GM12878 (cell line): ENCODE measurements around the gene CWC25. TPM values are rescaled to one million over a fixed set of nuclear protein-coding genes. Genes with fewer than 3 reads are reported as not detected.
A peak's percentile ranks its signal among the peaks of the same experiment; 100 is the strongest.

Experiments used
- ASH2L ChIP-seq: fragments of 300-600, 200-600 bp; sonication (generic); IDR thresholded peaks from 2 replicates; pipeline ENCODE4 v1.6.1; 2017; ENCODE audit warnings: low read depth, mild to moderate bottlenecking, borderline replicate concordance
- ATF7 ChIP-seq: fragments of 450-650 bp; IDR thresholded peaks from 2 replicates; pipeline ENCODE4 v1.6.1; 2016; ENCODE audit warnings: low read depth, mild to moderate bottlenecking
- BCL3 ChIP-seq: IDR thresholded peaks from 2 replicates; pipeline ENCODE4 v1.6.1; 2011; ENCODE audit warnings: borderline replicate concordance, low read depth, mild to moderate bottlenecking, moderate library complexity, low read length; ENCODE audit not compliant: insufficient read depth, poor library complexity, severe bottlenecking
- BMI1 ChIP-seq: fragments of 450-650 bp; IDR thresholded peaks from 2 replicates; pipeline ENCODE4 v1.6.1; 2016; ENCODE audit warnings: mild to moderate bottlenecking, moderate library complexity, borderline replicate concordance
- CEBPZ ChIP-seq: fragments of 150-350 bp; IDR thresholded peaks from 2 replicates; pipeline ENCODE4 v1.6.1; 2016; ENCODE audit warnings: low read depth, low read length
- CREM ChIP-seq: IDR thresholded peaks from 2 replicates; pipeline ENCODE4 v1.6.1; 2014; ENCODE audit warnings: antibody characterized with exemption, low read depth
- ESRRA ChIP-seq: IDR thresholded peaks from 2 replicates; pipeline ENCODE4 v1.6.1; 2012; ENCODE audit warnings: mild to moderate bottlenecking, low read length, improper control_type of control experiment
- HSF1 ChIP-seq: fragments of 150-350 bp; IDR thresholded peaks from 2 replicates; pipeline ENCODE4 v1.6.1; 2014; ENCODE audit warnings: mild to moderate bottlenecking, low read depth, low read length
- KAT2A ChIP-seq: conservative IDR thresholded peaks from 2 replicates; pipeline ENCODE4 v1.6.1; 2011; ENCODE audit warnings: low read depth, low read length; ENCODE audit not compliant: control insufficient read depth
- KLF5 ChIP-seq: fragments of 450-650 bp; IDR thresholded peaks from 2 replicates; pipeline ENCODE4 v1.6.1; 2014; ENCODE audit warnings: mild to moderate bottlenecking; ENCODE audit not compliant: partially characterized antibody
- NFXL1 ChIP-seq: fragments of 450-650 bp; IDR thresholded peaks from 2 replicates; pipeline ENCODE4 v1.6.1; 2017; ENCODE audit warnings: antibody characterized with exemption, mild to moderate bottlenecking, borderline replicate concordance
- NR2C2 ChIP-seq: IDR thresholded peaks from 2 replicates; pipeline ENCODE4 v1.6.1; 2011; ENCODE audit warnings: borderline replicate concordance, low read depth; ENCODE audit not compliant: control insufficient read depth, insufficient read length
- NRF1 ChIP-seq: conservative IDR thresholded peaks from 2 replicates; pipeline ENCODE4 v1.6.1; 2011; ENCODE audit warnings: mild to moderate bottlenecking, low read depth, low read length, improper control_type of control experiment
- PAX5 ChIP-seq: IDR thresholded peaks from 2 replicates; pipeline ENCODE4 v1.6.1; 2011; ENCODE audit warnings: low read depth, low read length, borderline replicate concordance
- RUNX3 ChIP-seq: IDR thresholded peaks from 2 replicates; pipeline ENCODE4 v1.6.1; 2012; ENCODE audit warnings: low read length, inconsistent platforms
- SMAD5 ChIP-seq: IDR thresholded peaks from 2 replicates; pipeline ENCODE4 v1.6.1; 2016; ENCODE audit warnings: antibody characterized with exemption, low read depth
- SPI1 ChIP-seq: IDR thresholded peaks from 2 replicates; pipeline ENCODE4 v1.6.1; 2011; ENCODE audit warnings: low read depth, mild to moderate bottlenecking, low read length, moderate library complexity, borderline replicate concordance; ENCODE audit not compliant: insufficient read depth
- SUPT20H ChIP-seq: IDR thresholded peaks from 2 replicates; pipeline ENCODE4 v1.6.1; 2011; ENCODE audit warnings: low read depth, mild to moderate bottlenecking, low read length, moderate library complexity, borderline replicate concordance; ENCODE audit not compliant: control insufficient read depth
- USF1 ChIP-seq: IDR thresholded peaks from 2 replicates; pipeline ENCODE4 v1.6.1; 2011; ENCODE audit warnings: borderline replicate concordance, low read depth, mild to moderate bottlenecking, moderate library complexity, mixed read lengths, low read length; ENCODE audit not compliant: insufficient read depth; ENCODE audit errors: extremely low read length
- ZNF207 ChIP-seq: fragments of 450-650 bp; IDR thresholded peaks from 2 replicates; pipeline ENCODE4 v1.6.1; 2014; ENCODE audit warnings: antibody characterized with exemption, mild to moderate bottlenecking, borderline replicate concordance
- ZNF384 ChIP-seq: IDR thresholded peaks from 2 replicates; pipeline ENCODE4 v1.6.1; 2012; ENCODE audit warnings: low read depth, mild to moderate bottlenecking, low read length, improper control_type of control experiment, borderline replicate concordance
- ZSCAN29 ChIP-seq: fragments of 450-650 bp; IDR thresholded peaks from 2 replicates; pipeline ENCODE4 v1.6.1; 2017; ENCODE audit warnings: mild to moderate bottlenecking, moderate library complexity
- polyA plus RNA-seq, 11 experiments: library from polyadenylated mRNA; depleted of rRNA in 4 of 11; unstranded in 6 of 11; stranded (reverse) in 5 of 11; fragments of >200 nt; fragmentation: Nextera tagmentation in 4 of 11; fragmentation: Illumina TruSeq in 1 of 11; extraction: Ambion mirVana in 4 of 11; extraction: Trizol in 1 of 11; gene quantifications; 1 replicate in 1 of 11; 2 replicates in 10 of 11; pipeline versions ENCODE4 v1.2.1 to v1.2.3, GENCODE V29; 2011 to 2016; ENCODE audit warnings: inconsistent platforms in 2 of 11, missing spikeins in 2 of 11, low read depth in 1 of 11
- total RNA-seq, 4 experiments: library from RNA; depleted of rRNA in 3 of 4; stranded (reverse); fragments of >200 nt in 3 of 4; fragmentation: Illumina TruSeq in 1 of 4; extraction: Trizol in 1 of 4; gene quantifications; 2 replicates each; pipeline versions ENCODE4 v1.2.1 to v1.2.3, GENCODE V29; 2013 to 2021

Gene CWC25
- total and polyA plus RNA-seq, 10 of the 15 experiments (the other 5 are each of a cell fraction or from before 2014, with no cell fraction given): 14.7 to 29.7 (median 22.9) TPM

- TF ChIP-seq SUPT20H (no peak), NR2C2 (no peak), CEBPZ (no peak; the same call in 1 of the 2 replicates), BCL3 (no peak), KAT2A (0 out of 2 replicates have a peak, but pooled peaks have one; percentile 23), BMI1 (no peak), RUNX3 (peak; percentile 70), PAX5 (peak; percentile 16; the same call in 1 of the 2 replicates), USF1 (peak; percentile 85), NRF1 (no peak), ESRRA (0 out of 2 replicates have a peak, but pooled peaks have one; percentile 60), ASH2L (peak; percentile 81), HSF1 (no peak), NFXL1 (no peak), ZNF207 (peak; percentile 84; the same call in 1 of the 2 replicates), ZSCAN29 (no peak), SMAD5 (peak; percentile 97), ZNF384 (peak; percentile 7; the same call in 1 of the 2 replicates), SPI1 (peak; percentile 82), KLF5 (peak; percentile 91), CREM (peak; percentile 99), ATF7 (peak; percentile 97)
Observed at GRCh38 chr17:38853292-38854219, 28.4 kb upstream of the CWC25 start, which contains the start of gene RPL23 (continued).
